AG10803 (cell line): ENCODE results near the gene GPX6.

Source experiments
- DNase-seq: peaks from one replicate; pipeline ENCODE4 v3.0.0; 2010; ENCODE audit warnings: low read depth
- H3K4me3 ChIP-seq: 2 replicates; pipeline ENCODE4 v1.5.1; 2011; ENCODE audit warnings: mild to moderate bottlenecking, low read length, control low read depth
- CTCF ChIP-seq: conservative IDR thresholded peaks from 2 replicates; pipeline ENCODE4 v1.5.1; 2011; ENCODE audit warnings: mild to moderate bottlenecking, low read length, control low read depth, inconsistent platforms

Gene GPX6

DNA sequence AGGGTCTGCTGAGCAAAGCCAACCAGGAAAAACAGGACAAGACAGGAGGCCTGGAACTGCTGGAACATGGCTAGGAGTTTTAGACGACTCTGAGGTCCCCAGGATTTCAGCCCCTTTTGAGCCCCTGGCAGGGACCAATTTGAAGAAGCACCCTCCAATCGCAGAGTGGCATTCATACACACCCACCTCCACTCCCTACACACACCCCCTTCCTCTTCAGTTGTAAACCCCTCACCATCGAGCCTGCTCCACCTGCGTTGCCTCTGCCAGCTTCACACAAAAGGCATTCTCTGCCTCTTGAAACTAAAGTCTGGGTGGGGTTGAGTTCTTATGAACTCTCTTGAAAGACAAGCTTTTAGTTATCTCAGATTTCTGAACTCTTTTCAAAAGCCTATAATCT, at the start of gene GPX6:
TSS of gene GPX6 (minus strand) at position 118 of the 400 bp plus-strand sequence. CDS start at position 68, 50 bp downstream.
- no peak for TF ChIP-seq CTCF
- DNase-seq, result no peak
- H3K4me3 ChIP-seq, result no peak within 1 kb of the TSS

DNA sequence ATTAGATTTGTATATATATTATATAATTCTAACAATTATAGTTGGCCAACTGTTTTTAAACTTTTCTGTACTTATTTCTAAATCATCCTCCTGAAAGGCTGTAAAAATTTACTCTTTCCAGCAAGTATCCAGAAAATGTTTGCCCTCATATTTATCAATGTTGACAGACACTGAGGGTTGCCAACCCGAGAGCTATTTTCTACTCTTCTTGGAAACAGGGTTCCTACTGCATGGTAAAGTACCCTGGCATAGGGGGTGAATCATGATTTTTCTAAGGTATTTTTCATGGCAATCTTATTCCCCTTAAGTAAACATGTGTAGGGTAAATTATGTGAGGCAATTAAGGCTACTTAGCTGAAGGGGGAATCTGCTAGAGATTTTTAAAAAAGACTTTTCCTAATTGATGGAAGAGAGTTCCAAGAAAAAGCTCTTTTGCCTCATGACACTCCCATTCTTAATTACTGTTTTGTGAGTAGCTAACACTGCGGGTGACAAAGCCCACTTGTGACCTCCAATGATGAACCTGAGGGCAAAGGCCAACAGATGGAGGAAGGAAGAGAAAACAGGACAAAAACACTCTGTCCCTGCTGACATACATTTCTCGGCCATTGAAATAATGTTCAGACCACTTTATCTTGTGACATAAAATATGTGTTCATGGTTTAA, 48.0 kb upstream of the GPX6 start:
- no peak for TF ChIP-seq CTCF
- no peak for DNase-seq
- no peak overlapping the region for H3K4me3 ChIP-seq

- DNase-seq, result no peak
- no peak for TF ChIP-seq CTCF
Measured at GRCh38 chr6:28558629-28559028, 43.0 kb upstream of the GPX6 start.

DNA sequence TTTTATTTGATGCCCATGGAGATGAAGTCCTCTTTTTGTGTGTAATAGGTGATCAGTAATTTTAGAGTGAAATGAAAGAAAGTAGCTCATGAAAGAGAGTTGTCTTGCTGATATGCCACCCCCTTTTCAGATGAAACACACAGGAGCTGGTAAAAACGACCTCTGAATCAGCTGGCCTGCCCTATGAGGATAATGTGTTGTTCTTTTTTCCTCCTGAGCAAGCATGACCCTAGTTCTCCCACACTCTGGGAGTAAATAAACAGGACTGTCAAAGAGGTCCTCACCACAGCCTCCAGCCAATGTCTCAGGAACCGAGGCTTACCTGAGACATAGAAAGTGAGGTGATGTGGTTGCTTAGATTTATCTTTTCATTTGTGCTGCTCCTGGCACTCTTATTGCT, 39.5 kb upstream of the GPX6 start:
- DNase-seq, result no peak
- TF ChIP-seq CTCF, result no peak
- H3K4me3 ChIP-seq, result no peak overlapping the region

More at GRCh38 chr6:28558629-28559028, 43.0 kb upstream of the GPX6 start:
- no peak overlapping the region for H3K4me3 ChIP-seq

DNA sequence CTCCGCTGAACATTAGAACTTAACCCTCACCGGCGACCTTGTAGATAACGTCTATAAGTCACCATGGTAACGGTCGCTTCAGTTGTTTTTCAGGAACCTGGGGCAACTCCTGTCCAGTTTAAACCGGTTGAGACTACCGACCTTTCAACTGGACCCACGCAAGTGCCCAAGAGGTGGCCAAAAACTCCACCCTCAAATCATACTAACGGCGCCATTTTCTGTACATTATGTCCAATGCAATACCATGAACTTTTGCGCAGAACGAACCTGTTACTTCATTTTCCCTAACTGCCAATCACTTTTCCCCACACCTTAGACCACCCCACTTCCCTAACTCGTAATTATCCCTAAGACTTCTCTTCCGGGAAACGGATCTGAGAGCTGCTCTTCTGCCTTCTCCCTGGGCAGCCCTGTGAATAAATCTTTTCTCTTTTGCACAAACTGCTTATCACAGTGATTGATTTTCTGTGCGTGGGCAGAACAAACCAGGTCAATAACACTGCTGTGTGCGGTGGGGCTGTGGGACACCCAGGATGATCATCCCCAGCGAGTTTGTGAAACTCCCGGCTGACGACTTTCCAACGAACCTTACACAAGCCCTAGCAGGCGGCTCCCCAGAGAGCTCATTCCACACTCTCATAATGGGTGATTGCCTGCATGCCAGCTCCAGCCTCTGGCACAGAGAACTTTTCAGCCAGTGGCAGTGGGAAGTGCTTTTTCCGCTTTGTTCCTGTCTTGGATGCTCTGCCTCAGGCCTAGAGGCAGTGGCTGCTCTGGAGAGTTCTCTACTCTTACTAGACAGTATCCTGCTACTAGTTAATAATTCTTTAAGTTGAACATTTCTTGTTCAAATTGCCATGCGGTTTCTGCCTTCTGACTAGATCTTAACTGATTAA, 38.6 kb upstream of the GPX6 start:
- peak; percentile 6 for DNase-seq
- no peak overlapping the region for H3K4me3 ChIP-seq
- no peak for TF ChIP-seq CTCF

DNA sequence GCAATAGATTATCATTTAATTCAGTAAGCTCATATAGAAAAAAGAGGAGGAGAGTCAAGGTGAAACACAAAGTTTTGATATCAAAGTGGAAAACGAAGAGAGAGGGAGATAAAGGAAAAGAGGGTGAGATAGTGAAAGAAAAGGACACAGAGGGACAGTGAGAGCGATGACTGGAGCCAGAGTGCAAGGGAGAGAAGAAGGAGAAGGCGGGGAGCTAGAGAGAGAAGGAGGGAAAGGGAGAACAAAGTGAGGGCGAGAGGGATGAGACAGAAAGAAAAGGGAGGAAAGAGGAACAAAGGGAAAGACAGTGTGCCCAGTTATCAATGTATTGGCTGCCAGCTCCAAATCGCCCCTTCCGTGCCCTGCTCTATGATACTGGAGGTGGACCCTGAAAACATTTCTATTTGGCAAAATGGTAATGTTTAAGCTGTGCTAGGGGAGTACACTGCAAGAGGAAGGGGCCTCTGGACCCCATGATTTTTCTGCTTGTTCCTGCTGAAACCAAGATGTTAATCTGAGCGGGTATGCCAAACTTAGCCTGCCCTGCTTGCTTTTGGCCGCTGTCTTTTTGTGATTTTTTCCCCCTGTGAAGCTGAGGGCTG, 37.9 kb upstream of the GPX6 start:
- no peak for DNase-seq
- no peak for TF ChIP-seq CTCF
- no peak overlapping the region for H3K4me3 ChIP-seq
